ENCODE measurements around the gene CAMKV. TPM values are rescaled to one million over a fixed set of nuclear protein-coding genes. Genes with fewer than 3 reads are reported as not detected.

Gene CAMKV
- total RNA-seq, 2 experiments from 2014 or later = 0.28 TPM; not detected in 1

GRCh38 chr3:49914906-49915305 is 45.2 kb upstream of the CAMKV start:
- Histone ChIP-seq H3K27ac (ENCODE audit: low read depth in 1 of 2, low read length in 2 of 2) (no peak overlapping the region), H3K9me3 (ENCODE audit: control insufficient read depth in 1 of 2, insufficient read depth in 1 of 2, low read length in 2 of 2) (no peaks in the 10 kb centered on the region), H3K27me3 (ENCODE audit: control insufficient read depth in 1 of 2, insufficient read depth in 2 of 2, low read length in 2 of 2) (no peaks in the 10 kb centered on the region), H3K4me3 (ENCODE audit: low read length) (no peak overlapping the region), H3K36me3 (ENCODE audit: insufficient read depth, low read length) (peaks cover 29% of the 10 kb centered on the region), H3K4me1 (ENCODE audit: insufficient read depth, low read length) (peaks cover 2% of the 10 kb centered on the region)
- TF ChIP-seq CTCF (IDR thresholded peaks at IDR 0.05) = no peak
- no peak overlapping the region for H3K4me3 Mint-ChIP-seq
- no peaks in the 10 kb centered on the region for H3K9me3 Mint-ChIP-seq
- no peaks in the 10 kb centered on the region for H3K27me3 Mint-ChIP-seq
- no peaks in the 10 kb centered on the region for H3K4me1 Mint-ChIP-seq (ENCODE audit: low read depth)
- DNase-seq = no peak
- intact Hi-C loops (cut with DNase I, micrococcal nuclease) = loop anchor here in 1 of 2 experiments (5.0 kb wide), 1 partner anchor 43 kb away; no protein-coding TSS in a partner anchor
- CTCF ChIA-PET = no interaction called here
- POLR2A ChIA-PET = no interaction called here
- no peak for ATAC-seq (ENCODE audit: poor library complexity)
- H3K27ac Mint-ChIP-seq = no peak overlapping the region
- peaks cover 30% of the 10 kb centered on the region for H3K36me3 Mint-ChIP-seq (ENCODE audit: low read depth)

GRCh38 chr3:49912881-49913281 is 43.2 kb upstream of the CAMKV start:
- ATAC-seq (ENCODE audit: poor library complexity) (no peak), DNase-seq (no peak)
- no peak overlapping the region for H3K27ac ChIP-seq (ENCODE audit: low read depth in 1 of 2, low read length in 2 of 2)
- H3K36me3 Mint-ChIP-seq (ENCODE audit: low read depth) = peaks cover 38% of the 10 kb centered on the region
- no peaks in the 10 kb centered on the region for H3K4me1 Mint-ChIP-seq (ENCODE audit: low read depth)
- no peak overlapping the region for H3K27ac Mint-ChIP-seq
- CTCF ChIA-PET = no interaction called here
- no peak for TF ChIP-seq CTCF (IDR thresholded peaks at IDR 0.05)
- no peak overlapping the region for H3K4me3 Mint-ChIP-seq
- POLR2A ChIA-PET = no interaction called here
- peaks cover 41% of the 10 kb centered on the region for H3K36me3 ChIP-seq (ENCODE audit: insufficient read depth, low read length)
- no peaks in the 10 kb centered on the region for H3K27me3 ChIP-seq (ENCODE audit: control insufficient read depth in 1 of 2, insufficient read depth in 2 of 2, low read length in 2 of 2)
- H3K9me3 Mint-ChIP-seq = no peaks in the 10 kb centered on the region
- H3K9me3 ChIP-seq (ENCODE audit: control insufficient read depth in 1 of 2, insufficient read depth in 1 of 2, low read length in 2 of 2) = no peaks in the 10 kb centered on the region
- H3K4me3 ChIP-seq (ENCODE audit: low read length) = no peak overlapping the region
- no peaks in the 10 kb centered on the region for H3K27me3 Mint-ChIP-seq
- intact Hi-C loops (cut with DNase I, micrococcal nuclease) = loop anchor here in 1 of 2 experiments (5.0 kb wide), 1 partner anchor 41 kb away; no protein-coding TSS in a partner anchor
- H3K4me1 ChIP-seq (ENCODE audit: insufficient read depth, low read length) = no peaks in the 10 kb centered on the region

GRCh38 chr3:49911611-49912010 is 41.9 kb upstream of the CAMKV start:
- intact Hi-C loops (cut with DNase I, micrococcal nuclease) = loop anchor here in 1 of 2 experiments (5.0 kb wide), 1 partner anchor 39 kb away; no protein-coding TSS in a partner anchor
- Mint-ChIP-seq H3K36me3 (ENCODE audit: low read depth) (peaks cover 38% of the 10 kb centered on the region), H3K27me3 (no peaks in the 10 kb centered on the region), H3K4me1 (ENCODE audit: low read depth) (peaks cover 8% of the 10 kb centered on the region), H3K27ac (no peak overlapping the region), H3K9me3 (no peaks in the 10 kb centered on the region), H3K4me3 (no peak overlapping the region)
- ATAC-seq (ENCODE audit: poor library complexity) = no peak
- Histone ChIP-seq H3K4me3 (ENCODE audit: low read length) (no peak overlapping the region), H3K27ac (ENCODE audit: low read depth in 1 of 2, low read length in 2 of 2) (no peak overlapping the region), H3K9me3 (ENCODE audit: control insufficient read depth in 1 of 2, insufficient read depth in 1 of 2, low read length in 2 of 2) (no peaks in the 10 kb centered on the region), H3K36me3 (ENCODE audit: insufficient read depth, low read length) (peaks cover 38% of the 10 kb centered on the region), H3K27me3 (ENCODE audit: control insufficient read depth in 1 of 2, insufficient read depth in 2 of 2, low read length in 2 of 2) (no peaks in the 10 kb centered on the region), H3K4me1 (ENCODE audit: insufficient read depth, low read length) (peaks cover 5% of the 10 kb centered on the region)
- ChIA-PET POLR2A (no interaction called here), CTCF (no interaction called here)
- no peak for TF ChIP-seq CTCF (IDR thresholded peaks at IDR 0.05)
- no peak for DNase-seq

Data from CD4-positive, alpha-beta T cell (primary cell).